Suprapubic skin (tissue), 4 donors: Measurements from ENCODE around the gene PDF. TPM values are rescaled to one million over a fixed set of nuclear protein-coding genes. Genes with fewer than 3 reads are reported as not detected.

ENCODE experiments used
- DNase-seq, 2 donors: peaks; one replicate each; pipeline ENCODE4 v3.0.0-alpha.2; 2019; ENCODE audit warnings: low spot score in 2 of 2
- H3K27ac ChIP-seq: fragments of 200-600 bp; sonication (generic); one replicate; pipeline ENCODE4 v1.5.1; 2019
- H3K27me3 ChIP-seq: fragments of 200-600 bp; sonication (generic); one replicate; pipeline ENCODE4 v1.5.1; 2019
- H3K36me3 ChIP-seq: fragments of 200-600 bp; sonication (generic); one replicate; pipeline ENCODE4 v1.5.1; 2019
- H3K4me1 ChIP-seq: fragments of 200-600 bp; sonication (generic); one replicate; pipeline ENCODE4 v1.5.1; 2019
- H3K4me3 ChIP-seq: fragments of 200-600 bp; sonication (generic); one replicate; pipeline ENCODE4 v1.5.1; 2019; ENCODE audit warnings: mild to moderate bottlenecking
- H3K9me3 ChIP-seq: fragments of 200-600 bp; sonication (generic); one replicate; pipeline ENCODE4 v1.5.1; 2019
- EP300 ChIP-seq: sonication (generic); formaldehyde crosslinking; IDR thresholded peaks from one replicate; pipeline ENCODE4 v1.6.1; 2017; ENCODE audit warnings: antibody characterized with exemption
- POLR2A ChIP-seq, 2 donors: fragments of 450-650 bp; IDR thresholded peaks; one replicate each; pipeline ENCODE4 v1.6.1; 2017; ENCODE audit warnings: antibody characterized with exemption in 2 of 2, mild to moderate bottlenecking in 2 of 2, moderate library complexity in 2 of 2
- POLR2AphosphoS5 ChIP-seq, 3 donors: sonication (generic); formaldehyde crosslinking; IDR thresholded peaks; one replicate each; pipeline ENCODE4 v1.6.1; 2017; ENCODE audit warnings: antibody characterized with exemption in 3 of 3
- WGBS: methylation state at CpG from one replicate; pipeline ENCODE4 v1.1.5; 2018; 5-methylcytosine and 5-hydroxymethylcytosine counted together
- total RNA-seq, 4 donors: library from RNA; depleted of rRNA; stranded (reverse); fragments of >200 nt; gene quantifications; one replicate each; pipeline ENCODE4 v1.1.0, GENCODE V29; 2016
- TF ChIP-seq, protein P1 (sequence below), 2 donors: fragments of 200-600 bp in 1 of 2; fragments of 450-650 bp in 1 of 2; sonication (generic) in 1 of 2; IDR thresholded peaks; one replicate each; pipeline ENCODE4 v1.5.1; 2016 to 2019; ENCODE audit warnings: antibody characterized with exemption in 2 of 2, mild to moderate bottlenecking in 1 of 2, moderate library complexity in 1 of 2

PDF gene
- total RNA-seq, 4 donors from 2014 or later: 12.2 to 25.4 (median 21.2) TPM

DNA sequence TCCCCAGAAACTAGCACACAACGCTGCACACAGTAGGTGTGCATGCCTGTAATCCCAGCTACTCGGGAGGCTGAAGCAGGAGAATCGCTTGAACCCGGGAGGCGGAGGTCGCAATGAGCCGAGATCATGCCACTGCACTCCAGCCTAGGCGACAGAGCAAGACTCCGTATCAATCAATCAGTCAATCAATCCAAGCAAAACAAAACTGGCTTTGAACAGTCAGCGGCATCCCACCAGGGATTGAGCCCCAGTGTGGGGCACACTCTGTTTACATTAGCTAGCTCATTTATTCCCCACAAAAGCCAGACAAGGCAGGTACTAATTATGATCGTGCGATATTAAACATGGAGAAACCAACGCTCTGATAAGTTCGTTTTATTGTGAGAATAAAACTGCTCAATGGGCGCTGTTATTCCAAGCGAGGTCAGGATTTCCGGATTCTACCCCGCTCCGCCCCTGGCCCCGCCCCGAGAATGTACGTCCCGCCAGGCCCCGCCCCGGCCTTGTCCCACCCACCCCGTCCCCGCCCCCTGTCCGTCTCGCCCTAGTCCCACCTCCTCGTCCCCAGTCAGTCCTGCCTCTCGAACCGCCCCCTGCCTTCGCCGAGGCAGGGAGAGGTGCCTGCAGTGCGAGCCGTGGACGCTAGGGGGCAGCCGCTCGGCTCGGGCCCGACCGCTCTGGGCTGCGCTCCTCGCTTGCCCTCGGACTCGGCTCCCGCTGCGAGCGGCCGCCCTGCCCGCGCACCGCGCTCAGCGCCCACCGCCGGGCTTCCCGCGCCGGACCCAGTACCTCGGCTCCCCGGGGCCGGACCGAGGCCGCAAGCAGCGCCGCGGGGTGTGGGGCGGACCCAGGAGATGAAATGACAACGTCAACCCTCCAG lies 19.5 kb downstream of the PDF start, which contains the start of gene VPS4A:
Gene VPS4A (plus strand): TSS at position 698 of the 880 bp plus-strand sequence. CDS start 162 bp downstream, at position 860.
- TF ChIP-seq EP300 (no peak), POLR2A (IDR thresholded peaks at IDR 0.05) (peak in 1 of 2 donors; percentile 63), POLR2AphosphoS5 (IDR thresholded peaks at IDR 0.05) (peak in 2 of 3 donors; percentile 22 to 65)
- TF ChIP-seq, protein P1, sequence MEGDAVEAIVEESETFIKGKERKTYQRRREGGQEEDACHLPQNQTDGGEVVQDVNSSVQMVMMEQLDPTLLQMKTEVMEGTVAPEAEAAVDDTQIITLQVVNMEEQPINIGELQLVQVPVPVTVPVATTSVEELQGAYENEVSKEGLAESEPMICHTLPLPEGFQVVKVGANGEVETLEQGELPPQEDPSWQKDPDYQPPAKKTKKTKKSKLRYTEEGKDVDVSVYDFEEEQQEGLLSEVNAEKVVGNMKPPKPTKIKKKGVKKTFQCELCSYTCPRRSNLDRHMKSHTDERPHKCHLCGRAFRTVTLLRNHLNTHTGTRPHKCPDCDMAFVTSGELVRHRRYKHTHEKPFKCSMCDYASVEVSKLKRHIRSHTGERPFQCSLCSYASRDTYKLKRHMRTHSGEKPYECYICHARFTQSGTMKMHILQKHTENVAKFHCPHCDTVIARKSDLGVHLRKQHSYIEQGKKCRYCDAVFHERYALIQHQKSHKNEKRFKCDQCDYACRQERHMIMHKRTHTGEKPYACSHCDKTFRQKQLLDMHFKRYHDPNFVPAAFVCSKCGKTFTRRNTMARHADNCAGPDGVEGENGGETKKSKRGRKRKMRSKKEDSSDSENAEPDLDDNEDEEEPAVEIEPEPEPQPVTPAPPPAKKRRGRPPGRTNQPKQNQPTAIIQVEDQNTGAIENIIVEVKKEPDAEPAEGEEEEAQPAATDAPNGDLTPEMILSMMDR (IDR thresholded peaks at IDR 0.05): peak; percentile 91 to 100
- H3K4me1 ChIP-seq: peaks cover 22% of the 10 kb centered on the region
- H3K27ac ChIP-seq: peak within 1 kb of the TSS; percentile 89
- 31% methylated on average over 22 of the region's 70 CpGs for WGBS
- no peaks in the 10 kb centered on the region for H3K9me3 ChIP-seq
- H3K36me3 ChIP-seq: peaks cover 15% of the 10 kb centered on the region
- peak within 1 kb of the TSS; percentile 87 for H3K4me3 ChIP-seq
- H3K27me3 ChIP-seq: no peaks in the 10 kb centered on the region
- DNase-seq: peak; percentile 97 to 98

DNA sequence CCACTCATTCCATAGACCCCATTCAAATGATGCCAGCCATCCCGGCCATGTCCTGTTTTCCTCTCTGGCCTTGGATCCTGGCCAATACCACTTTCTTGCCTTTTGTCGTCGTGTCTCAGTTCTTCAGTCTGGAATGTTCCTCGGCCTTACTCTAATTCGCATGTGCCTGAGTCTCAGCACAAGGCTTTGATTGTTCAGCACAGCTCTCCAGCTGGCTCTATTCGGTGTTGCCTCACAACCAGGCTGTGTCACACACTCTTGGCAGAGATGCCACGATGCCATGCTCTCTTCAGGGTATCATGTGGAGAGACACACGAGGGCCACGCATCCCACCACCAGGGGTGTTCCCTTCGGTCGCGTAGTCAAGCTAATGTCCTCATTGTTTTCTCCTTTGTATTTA lies 21.1 kb downstream of the PDF start:
- Histone ChIP-seq H3K4me3 (no peak overlapping the region), H3K4me1 (peaks cover 22% of the 10 kb centered on the region), H3K9me3 (no peaks in the 10 kb centered on the region), H3K27ac (no peak overlapping the region), H3K36me3 (peaks cover 5% of the 10 kb centered on the region), H3K27me3 (no peaks in the 10 kb centered on the region)
- TF ChIP-seq, protein P1 (IDR thresholded peaks at IDR 0.05): no peak
- TF ChIP-seq EP300: no peak
- TF ChIP-seq POLR2A (IDR thresholded peaks at IDR 0.05): no peak
- TF ChIP-seq POLR2AphosphoS5 (IDR thresholded peaks at IDR 0.05): no peak
- no peak for DNase-seq
- 84% methylated on average over 12 of the region's 12 CpGs for WGBS

DNA sequence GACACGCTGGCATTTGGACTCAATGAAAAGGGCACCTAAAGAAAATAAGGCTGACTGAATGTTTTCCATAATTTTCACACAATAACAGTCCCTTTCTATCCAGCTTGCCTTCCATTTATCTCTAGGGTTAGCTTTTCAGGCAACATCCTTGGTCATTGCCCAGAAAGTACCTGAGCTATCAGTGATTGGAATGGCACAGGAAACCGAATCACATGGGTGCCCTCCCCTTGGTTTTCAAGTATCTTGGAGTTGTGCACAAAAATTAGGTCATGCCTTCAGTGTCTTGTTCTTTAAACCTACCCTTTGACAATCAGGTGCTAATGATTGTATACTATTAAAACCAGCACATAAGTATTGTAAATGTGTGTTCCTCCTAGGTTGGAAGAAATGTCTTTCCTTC lies 22.5 kb downstream of the PDF start:
- WGBS: 87% methylated on average over 2 of the region's 2 CpGs
- H3K36me3 ChIP-seq: peaks cover 16% of the 10 kb centered on the region
- TF ChIP-seq, protein P1 (IDR thresholded peaks at IDR 0.05): no peak
- TF ChIP-seq POLR2A (IDR thresholded peaks at IDR 0.05): no peak
- no peak for TF ChIP-seq EP300
- no peak for TF ChIP-seq POLR2AphosphoS5 (IDR thresholded peaks at IDR 0.05)
- no peak for DNase-seq
- H3K4me1 ChIP-seq: peaks cover 20% of the 10 kb centered on the region
- H3K27me3 ChIP-seq: no peaks in the 10 kb centered on the region
- H3K9me3 ChIP-seq: no peaks in the 10 kb centered on the region
- H3K4me3 ChIP-seq: no peak overlapping the region
- H3K27ac ChIP-seq: no peak overlapping the region

DNA sequence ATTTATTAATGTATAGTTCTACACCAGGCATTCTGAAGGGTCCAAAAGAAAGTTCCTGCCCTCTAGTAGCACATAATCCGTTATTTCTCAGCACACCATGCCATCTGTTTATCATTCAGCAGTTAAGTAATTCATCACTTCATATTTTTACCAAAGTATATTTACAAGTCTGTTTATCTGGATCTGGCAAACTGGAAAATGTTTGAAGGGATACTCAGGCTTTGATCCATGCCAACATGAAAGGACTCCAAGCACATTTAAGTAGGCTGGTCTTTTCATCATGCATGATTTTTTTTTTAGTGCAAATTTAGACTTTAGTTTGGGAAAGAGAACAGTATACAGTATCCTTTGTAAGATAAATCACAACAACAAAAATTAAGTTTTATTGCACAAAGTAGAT lies 23.3 kb downstream of the PDF start:
- 67% methylated on average over 1 of the region's 1 CpG for WGBS
- Histone ChIP-seq H3K27ac (no peak overlapping the region), H3K36me3 (peaks cover 16% of the 10 kb centered on the region), H3K27me3 (no peaks in the 10 kb centered on the region), H3K4me3 (no peak overlapping the region), H3K4me1 (peaks cover 12% of the 10 kb centered on the region), H3K9me3 (no peaks in the 10 kb centered on the region)
- TF ChIP-seq, protein P1 (IDR thresholded peaks at IDR 0.05): no peak
- TF ChIP-seq EP300: no peak
- no peak for TF ChIP-seq POLR2AphosphoS5 (IDR thresholded peaks at IDR 0.05)
- TF ChIP-seq POLR2A (IDR thresholded peaks at IDR 0.05): no peak
- DNase-seq: no peak

DNA sequence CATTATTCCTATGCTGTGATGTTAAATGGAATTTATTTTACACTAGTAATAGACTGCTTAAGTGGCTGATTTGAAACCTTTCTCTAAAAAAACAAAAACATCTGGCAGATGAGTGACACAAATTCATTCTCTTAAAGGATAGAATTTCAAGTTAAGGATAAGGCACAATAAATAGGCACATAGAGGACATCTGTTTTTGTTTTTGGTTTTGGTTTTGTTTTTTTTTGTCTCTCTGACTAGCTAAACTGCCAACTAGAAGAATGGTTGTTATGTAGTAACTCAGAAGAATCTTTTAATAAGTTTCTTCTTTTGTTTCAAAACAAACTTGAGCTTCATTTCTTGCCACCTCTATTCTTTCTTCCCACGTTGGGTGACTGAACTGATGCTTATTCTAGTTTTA lies 24.4 kb downstream of the PDF start:
- Histone ChIP-seq H3K27me3 (no peaks in the 10 kb centered on the region), H3K27ac (no peak overlapping the region), H3K36me3 (peaks cover 23% of the 10 kb centered on the region), H3K9me3 (no peaks in the 10 kb centered on the region), H3K4me3 (no peak overlapping the region), H3K4me1 (peaks cover 9% of the 10 kb centered on the region)
- TF ChIP-seq EP300 (no peak), POLR2A (IDR thresholded peaks at IDR 0.05) (no peak), POLR2AphosphoS5 (IDR thresholded peaks at IDR 0.05) (no peak)
- TF ChIP-seq, protein P1 (IDR thresholded peaks at IDR 0.05): no peak
- WGBS: 64% methylated on average over 1 of the region's 1 CpG
- no peak for DNase-seq
